Measurements from ENCODE around the gene CCNT1.
A peak's percentile ranks its signal among the peaks of the same experiment; 100 is the strongest.
"Not testable (repeated sequence)": the region's sequence is repeated elsewhere in the genome, so short reads cannot be mapped to it uniquely, and the experiment has no call there.

The CCNT1 gene

GRCh38 chr12:48690990-48691389, 25.5 kb downstream of the CCNT1 start:
- DNase-seq, result no peak

- no peak for DNase-seq
These were observed 26.1 kb downstream of the CCNT1 start for GRCh38 chr12:48690436-48690835.

DNA sequence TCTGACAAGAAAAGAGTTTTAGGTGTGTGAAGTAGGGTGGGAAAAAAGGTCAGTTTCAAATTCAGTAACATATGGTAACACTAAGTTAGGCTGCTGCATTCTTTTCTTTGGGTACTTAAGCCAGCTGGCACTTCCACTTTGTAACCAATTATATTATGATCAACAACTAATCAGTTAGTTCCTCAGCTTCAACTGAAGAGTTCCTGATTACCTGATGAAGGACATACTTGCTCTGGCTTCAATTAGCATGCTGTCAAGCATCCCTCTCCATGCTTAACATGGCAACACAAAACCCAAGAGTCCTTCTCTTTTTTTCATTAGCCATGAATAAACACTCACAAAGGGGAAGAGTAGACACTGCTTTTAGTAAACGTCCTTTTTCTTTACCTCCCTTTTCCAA, 27.7 kb downstream of the CCNT1 start:
- no peak for DNase-seq

GRCh38 chr12:48687592-48687991, 28.9 kb downstream of the CCNT1 start:
- DNase-seq, result no peak

DNA sequence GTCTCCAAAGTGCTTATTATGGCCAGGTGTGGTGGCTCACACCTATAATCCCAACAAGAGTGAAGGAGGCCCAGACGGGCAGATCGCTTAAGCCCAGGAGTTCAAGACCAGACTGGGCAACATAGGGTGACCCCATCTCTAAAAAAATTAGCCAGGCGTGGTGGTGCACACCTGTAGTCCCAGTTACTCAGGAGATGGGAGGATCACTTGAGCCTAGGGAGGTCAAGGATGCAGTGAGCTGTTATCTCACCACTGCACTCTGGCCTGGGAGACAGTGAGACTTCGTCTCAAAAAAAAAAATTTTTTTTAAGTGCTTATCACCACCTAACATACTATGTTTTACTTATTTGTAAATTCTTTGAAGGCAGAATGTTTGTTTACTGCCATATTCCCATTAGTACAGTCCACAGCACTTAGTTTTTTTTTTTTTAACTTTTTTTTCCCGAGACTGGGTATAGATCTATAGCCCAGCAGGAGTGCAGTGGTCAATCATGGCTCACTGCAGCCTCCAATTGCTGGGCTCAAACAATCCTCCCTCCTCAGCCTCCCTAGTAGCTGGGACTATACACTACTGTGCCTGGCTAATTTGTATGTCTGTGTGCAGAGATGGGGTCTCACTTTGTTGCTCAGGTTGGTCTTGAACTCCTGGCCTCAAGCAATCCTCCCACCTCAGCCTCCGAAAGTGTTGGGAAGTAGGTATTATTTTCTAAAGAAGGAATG, 29.7 kb downstream of the CCNT1 start:
- DNase-seq, result no peak

- DNase-seq, result no peak
These were observed 30.4 kb downstream of the CCNT1 start for GRCh38 chr12:48686037-48686595.

DNA sequence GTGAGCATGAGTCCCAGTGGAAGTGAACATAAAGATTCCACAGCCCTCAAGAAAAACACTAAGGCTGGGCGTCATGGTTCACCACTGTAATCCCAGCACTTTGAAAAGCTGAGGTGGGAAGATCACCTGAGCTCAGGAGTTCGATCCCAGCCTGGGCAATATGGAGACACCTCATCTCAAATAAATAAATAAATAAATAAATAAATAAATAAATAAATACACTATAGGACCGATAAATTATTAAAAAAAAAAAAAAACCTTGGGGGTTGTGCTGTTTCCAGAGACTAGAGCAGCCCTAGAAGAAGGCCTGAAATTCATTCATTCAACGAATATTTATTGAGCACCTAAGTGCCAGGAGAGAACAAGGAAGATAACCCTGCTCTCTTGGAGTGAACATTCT, 33.0 kb downstream of the CCNT1 start:
- DNase-seq, result no peak

- DNase-seq, result no peak
These were observed 33.6 kb downstream of the CCNT1 start for GRCh38 chr12:48682927-48683326.

DNA sequence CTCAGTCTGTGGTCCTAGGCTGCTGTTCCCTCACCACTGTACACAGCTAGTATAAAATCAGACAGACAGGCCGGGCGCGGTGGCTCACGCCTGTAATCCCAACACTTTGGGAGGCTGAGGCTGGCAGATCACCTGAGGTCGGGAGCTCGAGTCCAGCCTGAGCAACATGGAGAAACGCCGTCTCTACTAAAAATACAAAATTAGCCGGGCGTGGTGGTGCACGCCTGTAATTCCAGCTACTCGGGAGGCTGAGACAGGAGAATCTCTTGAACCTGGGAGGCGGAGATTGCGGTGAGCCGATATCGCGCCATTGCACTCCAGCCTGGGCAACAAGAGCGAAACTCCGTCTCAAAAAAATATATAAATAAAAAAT, 34.0 kb downstream of the CCNT1 start:
- not testable (repeated sequence) for DNase-seq

- DNase-seq, result peak; percentile 97
These were observed 34.6 kb downstream of the CCNT1 start, which contains the start of gene KANSL2 for GRCh38 chr12:48681710-48682532. KANSL2 (minus strand) TSS chr12:48682238; CDS start chr12:48681632, 606 bp downstream.

- DNase-seq, result peak; percentile 41
These were observed 35.2 kb downstream of the CCNT1 start for GRCh38 chr12:48681399-48681709.

GRCh38 chr12:48680861-48681260, 35.6 kb downstream of the CCNT1 start:
- DNase-seq, result no peak

- no peak for DNase-seq
These were observed 37.8 kb downstream of the CCNT1 start for GRCh38 chr12:48678551-48679185.

GRCh38 chr12:48671231-48671856, 45.2 kb downstream of the CCNT1 start:
- DNase-seq, result no peak

- no peak for DNase-seq
These were observed 47.5 kb downstream of the CCNT1 start for GRCh38 chr12:48668996-48669395.

DNA sequence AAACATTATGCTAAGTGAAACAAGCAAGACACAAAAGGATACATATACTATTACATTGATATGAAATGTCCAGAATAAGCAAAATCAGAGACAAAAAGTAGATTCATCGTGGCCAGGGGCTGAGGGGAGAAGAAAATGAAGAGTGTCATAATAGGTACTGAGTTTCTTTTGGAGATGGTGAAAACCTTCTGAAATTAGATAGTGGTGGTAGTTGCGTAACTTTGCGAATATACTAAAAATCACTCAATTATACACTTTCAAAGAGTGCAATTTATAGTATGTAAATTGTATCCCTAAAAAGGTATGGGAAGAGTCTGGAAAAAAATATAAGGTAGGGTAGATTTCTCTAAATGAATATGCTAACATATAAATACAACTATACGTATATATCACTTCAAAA, 56.6 kb downstream of the CCNT1 start:
- no peak for DNase-seq

- no peak for DNase-seq
These were observed 64.8 kb downstream of the CCNT1 start for GRCh38 chr12:48651681-48652080.

DNA sequence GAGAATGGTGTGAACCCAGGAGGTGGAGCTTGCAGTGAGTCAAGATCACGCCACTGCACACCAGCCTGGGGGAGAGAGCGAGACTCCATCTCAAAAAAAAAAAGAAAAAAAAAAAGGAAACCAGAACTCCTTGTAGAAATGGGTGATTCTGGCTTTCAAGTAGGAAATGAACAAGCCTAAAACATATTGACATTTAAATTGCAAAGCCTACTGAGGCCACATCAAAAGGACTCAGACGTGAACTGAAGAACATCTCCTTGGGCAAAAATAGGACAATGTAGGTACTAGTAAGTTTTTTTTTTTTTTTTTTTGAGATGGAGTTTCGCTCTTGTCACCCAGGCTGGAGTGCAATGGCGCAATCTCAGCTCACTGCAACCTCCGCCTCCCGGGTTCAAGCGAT, 71.2 kb downstream of the CCNT1 start:
- DNase-seq, result not testable (repeated sequence)

DNA sequence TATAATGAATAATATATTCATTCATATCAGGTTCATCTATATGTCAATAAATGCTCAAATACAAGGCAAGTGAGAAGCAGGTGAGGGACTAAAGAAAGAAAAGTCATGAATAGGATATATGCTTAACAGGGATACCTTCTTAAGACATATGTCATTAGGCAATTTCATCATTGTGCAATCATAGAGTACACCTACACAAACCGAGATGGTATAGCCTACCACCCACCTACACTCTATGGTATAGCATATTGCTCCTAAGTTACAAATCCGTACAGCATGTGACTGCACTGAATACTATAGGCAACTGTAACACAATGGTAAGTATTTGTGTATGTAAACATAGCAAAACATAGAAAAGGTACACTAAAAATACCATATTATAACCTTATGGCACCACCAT, 73.5 kb downstream of the CCNT1 start:
- no peak for DNase-seq

- DNase-seq, result not testable (repeated sequence)
These were observed 74.6 kb downstream of the CCNT1 start for GRCh38 chr12:48641752-48642555.

GRCh38 chr12:48640854-48641253, 75.7 kb downstream of the CCNT1 start:
- DNase-seq, result no peak

- DNase-seq, result no peak
These were observed 76.1 kb downstream of the CCNT1 start for GRCh38 chr12:48640428-48640827.
